DMS153 (cell line): ENCODE measurements around the gene EEF1A1.

Experiments used
- DNase-seq: peaks from one replicate; lab custom pipeline; 2025; lab: John Stamatoyannopoulos, UW

EEF1A1 gene

DNA sequence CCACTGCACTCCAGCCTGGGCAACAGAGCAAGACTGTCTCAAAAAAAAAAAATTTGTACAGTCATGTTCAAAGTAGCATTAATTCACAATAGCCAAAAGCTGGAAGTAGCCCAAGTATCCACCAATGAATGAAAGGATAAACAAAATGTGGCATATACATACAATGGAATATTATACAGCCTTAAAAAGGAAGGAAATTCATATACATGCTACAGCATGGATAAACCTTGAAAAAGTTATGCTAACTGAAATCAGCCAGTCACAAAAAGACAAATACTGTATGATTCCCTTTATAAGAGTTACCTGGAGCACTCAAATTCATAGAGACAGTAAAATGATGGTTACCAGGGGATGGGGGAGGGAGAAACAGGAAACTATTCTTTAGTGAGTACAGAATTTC lies 15.7 kb downstream of the EEF1A1 start:
- no peak for DNase-seq

DNA sequence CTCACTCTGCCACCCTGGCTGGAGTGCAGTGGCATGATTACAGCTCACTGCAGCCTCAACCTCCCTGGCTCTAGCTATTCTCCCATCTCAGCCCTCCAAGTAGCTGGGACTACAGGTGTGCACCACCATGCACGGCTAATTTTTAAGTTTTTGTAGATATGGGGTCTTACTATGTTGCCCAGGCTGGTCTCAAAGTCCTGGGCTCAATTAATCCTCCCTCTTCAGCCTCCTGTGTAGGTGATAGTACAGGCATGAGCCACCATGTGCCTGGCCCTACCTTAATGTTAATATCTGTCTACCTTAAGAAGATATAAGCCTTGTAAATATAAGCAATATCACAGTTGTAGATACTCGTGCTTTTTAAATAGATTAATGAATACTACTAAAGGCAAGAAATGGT lies 16.7 kb downstream of the EEF1A1 start:
- DNase-seq: no peak

DNA sequence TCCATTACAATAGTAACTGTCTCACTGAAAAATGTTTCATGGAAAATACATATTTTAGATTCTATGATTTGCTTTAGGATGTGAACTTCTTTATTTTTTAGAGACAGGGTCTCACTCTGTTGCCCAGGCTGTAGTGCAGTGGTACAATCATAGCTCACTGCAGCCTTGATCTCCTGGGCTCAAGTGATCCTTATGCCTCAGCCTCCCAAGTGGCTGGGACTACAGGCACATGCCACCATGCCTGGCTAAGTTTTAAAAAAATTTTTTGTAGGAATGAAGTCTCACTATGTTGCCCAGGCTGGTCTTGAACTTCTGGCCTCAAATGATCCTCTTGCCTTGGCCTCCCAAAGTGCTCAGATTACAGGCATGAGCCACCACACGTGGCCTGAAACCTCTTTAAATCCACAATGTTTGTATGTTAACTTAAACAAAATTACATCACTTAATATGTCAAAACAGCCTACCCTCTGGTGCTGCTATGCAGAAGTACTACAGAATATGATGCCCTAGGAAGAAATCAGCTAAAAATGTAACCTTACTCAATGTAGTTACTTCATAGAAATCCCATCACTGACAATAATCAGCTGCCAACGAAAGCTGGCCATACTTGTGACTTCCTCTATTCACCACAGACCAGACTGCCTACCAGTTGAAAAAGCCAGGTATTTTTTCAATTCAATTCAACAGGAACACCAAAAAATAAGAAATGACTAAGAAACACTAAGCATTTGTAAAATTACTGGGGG lies 17.6 kb downstream of the EEF1A1 start:
- DNase-seq: no peak

DNA sequence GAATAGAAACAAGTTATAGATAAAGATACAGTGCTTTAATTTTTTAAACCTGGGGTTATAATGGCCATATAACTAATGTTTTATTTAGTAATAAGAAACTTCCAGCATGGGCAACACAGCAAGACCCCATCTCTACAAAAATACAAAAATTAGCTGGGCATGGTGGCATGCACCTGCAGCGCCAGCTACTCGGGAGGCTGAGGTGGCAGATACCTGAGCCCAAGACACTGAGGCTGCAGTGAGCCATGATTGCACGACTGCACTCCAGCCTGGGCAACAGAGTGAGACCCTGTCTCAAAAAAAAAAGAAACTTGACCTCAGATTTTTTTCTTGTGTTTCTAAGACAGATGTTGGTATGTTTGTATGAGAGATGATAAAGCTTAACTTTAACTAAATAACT lies 22.9 kb downstream of the EEF1A1 start:
- DNase-seq: no peak

DNA sequence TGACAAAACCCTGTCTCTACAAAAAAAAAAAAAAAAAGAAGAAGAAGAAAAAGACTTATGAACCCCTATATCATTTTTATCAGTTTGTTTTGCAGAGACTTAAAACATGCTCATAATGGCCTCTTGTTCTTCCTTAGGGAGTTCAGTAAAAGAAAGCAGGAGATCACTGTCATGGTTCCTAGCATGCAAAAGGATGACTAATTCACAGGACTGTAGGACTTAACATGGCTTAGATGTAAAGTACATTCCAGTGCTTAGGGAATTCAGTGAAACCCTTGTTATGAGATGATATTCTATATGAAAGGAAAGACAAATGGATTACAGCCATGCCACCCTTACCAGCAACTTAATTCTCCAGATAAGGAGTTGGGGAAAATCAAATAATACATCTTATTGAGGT lies 29.5 kb downstream of the EEF1A1 start:
- no peak for DNase-seq

DNA sequence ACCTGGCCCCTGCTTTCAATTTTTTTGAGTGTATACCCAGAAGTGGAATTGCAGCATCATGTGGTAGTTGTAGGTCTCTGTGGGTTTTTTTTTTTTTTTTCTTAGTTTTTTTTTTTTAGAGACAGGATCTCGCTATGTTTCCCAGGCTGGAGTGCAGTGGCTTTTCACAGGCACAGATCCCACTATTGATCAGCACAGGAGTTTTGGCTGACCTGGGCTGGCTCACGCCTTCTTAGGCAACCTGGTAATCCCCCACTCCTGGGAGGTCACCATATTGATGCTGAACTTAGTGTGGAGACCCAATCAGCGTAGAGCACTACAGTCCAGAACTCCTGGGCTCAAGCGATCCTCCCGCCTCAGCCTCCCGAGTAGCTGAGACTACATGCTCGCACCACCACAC lies 33.4 kb downstream of the EEF1A1 start:
- DNase-seq: no peak

DNA sequence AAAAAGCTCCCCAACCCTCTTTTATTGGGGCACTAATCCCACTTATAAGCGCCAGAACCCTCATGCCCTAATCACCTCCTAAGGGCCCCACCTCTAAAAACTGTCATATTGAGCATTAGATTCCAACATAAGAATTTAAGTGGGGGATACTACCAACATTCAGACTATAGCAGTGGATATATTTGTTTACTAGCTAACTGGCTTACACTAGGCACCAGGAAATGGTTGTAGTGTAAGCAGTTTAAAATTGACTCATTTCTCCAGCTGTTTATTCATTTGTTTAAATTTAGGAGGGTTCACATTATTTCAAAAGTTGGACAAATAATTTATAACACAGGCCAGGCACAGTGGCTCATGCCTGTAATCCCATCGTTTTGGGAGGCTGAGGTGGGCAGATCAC lies 36.4 kb downstream of the EEF1A1 start:
- no peak for DNase-seq

DNA sequence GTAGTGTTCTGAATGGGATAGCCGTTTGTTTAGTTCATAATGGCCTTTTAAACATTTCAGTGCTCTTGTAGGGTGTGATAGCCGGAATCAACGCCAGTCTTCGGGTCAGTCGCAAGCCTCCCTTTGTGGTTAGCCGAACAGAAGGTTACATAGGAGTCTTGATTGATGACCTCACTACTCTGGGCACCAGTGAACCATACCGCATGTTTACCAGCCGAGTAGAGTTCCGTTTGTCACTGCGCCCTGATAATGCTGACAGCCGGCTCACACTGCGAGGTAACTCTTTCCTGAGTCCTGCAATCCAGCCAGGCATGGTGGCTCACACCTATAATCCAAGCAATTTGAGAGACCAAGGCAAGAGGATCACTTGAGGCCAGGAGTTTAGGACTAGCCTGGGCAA lies 38.9 kb downstream of the EEF1A1 start:
- no peak for DNase-seq

DNA sequence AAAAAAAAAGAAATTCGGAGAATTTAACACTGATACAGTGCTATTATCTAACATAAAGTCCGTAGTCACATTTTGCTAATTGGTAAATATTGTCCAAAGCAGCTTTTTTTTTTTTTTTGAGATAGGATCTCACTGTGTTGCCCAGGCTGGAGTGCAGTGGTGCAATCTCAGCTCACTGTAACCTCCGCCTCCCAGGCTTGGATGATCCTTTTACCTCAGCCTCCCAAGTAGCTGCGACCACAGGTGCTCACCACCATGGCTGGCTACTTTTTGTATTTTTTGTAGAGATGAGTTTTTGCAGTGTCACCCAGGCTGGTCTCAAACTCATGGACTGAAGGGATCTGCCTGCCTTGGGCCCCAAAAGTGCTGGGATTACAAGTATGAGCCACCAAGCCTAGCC lies 43.4 kb downstream of the EEF1A1 start:
- DNase-seq: no peak

DNA sequence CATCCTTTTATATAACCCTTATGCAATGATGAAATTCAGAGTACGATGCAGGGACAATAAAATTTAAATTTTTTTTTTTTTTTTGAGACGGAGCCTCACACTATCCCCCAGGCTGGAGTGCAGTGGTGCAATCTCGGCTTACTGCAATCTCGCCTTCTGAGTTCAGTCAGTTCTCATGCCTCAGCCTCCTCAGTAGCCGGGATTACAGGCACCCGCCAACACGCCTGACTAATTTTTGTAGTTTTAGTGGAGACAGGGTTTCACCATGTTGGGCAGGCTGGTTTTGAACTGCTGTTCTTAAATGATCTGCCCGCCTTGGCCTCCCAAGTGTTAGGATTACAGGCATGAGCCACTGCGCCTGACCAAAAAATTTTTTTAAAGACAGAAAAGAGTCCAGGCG lies 44.1 kb downstream of the EEF1A1 start:
- DNase-seq: no peak

DNA sequence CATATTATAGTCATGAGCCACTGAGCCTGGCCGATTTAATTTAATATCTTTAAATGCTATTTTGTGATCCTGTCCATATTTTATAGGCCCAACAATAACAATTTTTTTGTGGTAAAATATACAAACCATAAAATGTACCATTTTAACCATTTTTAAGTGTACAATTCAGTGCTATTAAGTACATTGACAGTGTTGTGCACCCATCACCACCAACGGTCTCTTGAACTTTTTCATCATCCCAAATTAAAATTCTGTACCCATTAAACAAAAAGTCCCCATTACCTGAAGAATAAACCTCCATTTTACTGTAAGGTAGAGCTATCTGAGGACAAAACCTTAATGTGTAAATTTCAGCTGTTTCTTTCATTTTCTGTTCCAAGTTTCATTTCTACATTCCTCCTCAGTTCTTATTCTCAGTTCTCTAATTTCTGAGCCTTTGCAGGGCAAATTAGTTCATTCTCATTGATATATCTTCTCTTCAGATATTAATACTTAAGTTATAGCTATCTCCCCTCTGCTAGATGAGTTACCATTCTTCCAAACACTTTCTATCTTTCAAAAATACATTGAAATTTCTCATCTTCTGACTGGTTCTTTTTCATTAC lies 49.0 kb downstream of the EEF1A1 start:
- no peak for DNase-seq
